Sciatic nerve (tissue), 2 donors: ENCODE measurements around the gene FUT6. TPM values are rescaled to one million over a fixed set of nuclear protein-coding genes. Genes with fewer than 3 reads are reported as not detected.
A peak's percentile ranks its signal among the peaks of the same experiment; 100 is the strongest.
"Not testable (repeated sequence)": the region's sequence is repeated elsewhere in the genome, so short reads cannot be mapped to it uniquely, and the experiment has no call there.

Experiments used
- ATAC-seq: fragments of 200-7000 bp; cut with Tn5 transposase; one replicate; pipeline ENCODE4 v1.9.1; 2020; ENCODE audit warnings: mild to moderate bottlenecking, moderate library complexity
- DNase-seq: peaks from one replicate; pipeline ENCODE4 v3.0.0-alpha.2; 2020; ENCODE audit warnings: low spot score
- intact Hi-C: fragments of 100-400 bp; cut with DNase I; formaldehyde crosslinking; loops from one replicate; pipeline ENCODE4 v1.14.2; 2022
- total RNA-seq: library from RNA; stranded (reverse); fragmentation: NEBNext Ultra II Directional; extraction: Animal tissue kit (Norgen Biotek cat#: 25700); gene quantifications from one replicate; pipeline ENCODE4 v1.2.1, GENCODE V29; 2021
- donor health status: DM: no; HTN: no; CAD: no.
- donor health status: DM: no; HTN: no; CAD: no.

Gene FUT6, protein sequence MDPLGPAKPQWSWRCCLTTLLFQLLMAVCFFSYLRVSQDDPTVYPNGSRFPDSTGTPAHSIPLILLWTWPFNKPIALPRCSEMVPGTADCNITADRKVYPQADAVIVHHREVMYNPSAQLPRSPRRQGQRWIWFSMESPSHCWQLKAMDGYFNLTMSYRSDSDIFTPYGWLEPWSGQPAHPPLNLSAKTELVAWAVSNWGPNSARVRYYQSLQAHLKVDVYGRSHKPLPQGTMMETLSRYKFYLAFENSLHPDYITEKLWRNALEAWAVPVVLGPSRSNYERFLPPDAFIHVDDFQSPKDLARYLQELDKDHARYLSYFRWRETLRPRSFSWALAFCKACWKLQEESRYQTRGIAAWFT
- not detected for total RNA-seq

DNA sequence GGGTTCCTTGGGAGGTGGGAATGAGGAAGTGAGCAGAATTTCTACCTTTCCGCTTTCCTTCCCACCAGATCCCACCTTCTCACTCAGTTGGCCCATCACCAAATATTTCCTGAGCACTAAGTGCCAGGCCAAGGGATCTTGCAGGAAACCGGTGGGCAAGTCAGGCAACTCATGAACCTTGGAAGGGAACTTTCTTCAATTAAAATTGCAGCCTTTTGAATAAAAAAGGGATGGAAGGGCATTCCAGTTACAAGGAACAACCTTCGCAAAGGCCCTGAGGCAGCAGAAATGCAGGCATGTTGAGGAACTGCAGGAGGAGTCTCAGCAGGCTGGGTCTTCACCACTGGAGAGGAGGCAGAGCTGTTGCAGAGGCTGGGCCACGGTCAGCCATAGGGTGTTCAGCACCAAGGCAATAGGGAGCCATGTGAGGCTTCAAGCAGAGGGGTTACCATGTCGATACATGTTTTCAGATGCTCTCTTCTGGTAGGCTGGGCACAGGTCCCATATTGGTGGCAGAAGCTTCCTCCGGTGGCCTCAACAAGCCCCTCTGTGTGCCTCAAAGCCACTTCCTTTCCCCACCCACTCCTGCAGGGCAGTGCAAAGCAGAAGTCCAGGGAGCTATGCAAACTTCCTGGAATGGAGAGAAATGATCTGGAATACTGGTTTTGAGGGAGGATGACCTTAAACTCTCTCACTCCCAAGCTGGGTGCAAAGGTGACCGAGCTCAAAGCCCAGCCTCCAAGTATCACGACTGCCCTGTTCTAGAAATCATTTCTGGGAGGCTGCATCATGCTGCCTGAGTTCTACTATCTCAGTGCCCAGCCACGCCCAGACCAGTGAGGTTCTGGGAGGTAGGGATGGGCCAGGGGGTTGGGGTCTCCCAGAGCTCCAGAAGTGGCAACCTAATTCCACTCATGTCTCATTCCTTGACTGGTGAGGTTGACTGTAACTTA lies at the start of gene FUT6:
TSS of gene FUT6 (minus strand) at position 638 of the 953 bp plus-strand sequence. CDS start 7,135 bp downstream, outside the sequence.
- ATAC-seq (no peak), DNase-seq (no peak)
- intact Hi-C loops = no loop called here

DNA sequence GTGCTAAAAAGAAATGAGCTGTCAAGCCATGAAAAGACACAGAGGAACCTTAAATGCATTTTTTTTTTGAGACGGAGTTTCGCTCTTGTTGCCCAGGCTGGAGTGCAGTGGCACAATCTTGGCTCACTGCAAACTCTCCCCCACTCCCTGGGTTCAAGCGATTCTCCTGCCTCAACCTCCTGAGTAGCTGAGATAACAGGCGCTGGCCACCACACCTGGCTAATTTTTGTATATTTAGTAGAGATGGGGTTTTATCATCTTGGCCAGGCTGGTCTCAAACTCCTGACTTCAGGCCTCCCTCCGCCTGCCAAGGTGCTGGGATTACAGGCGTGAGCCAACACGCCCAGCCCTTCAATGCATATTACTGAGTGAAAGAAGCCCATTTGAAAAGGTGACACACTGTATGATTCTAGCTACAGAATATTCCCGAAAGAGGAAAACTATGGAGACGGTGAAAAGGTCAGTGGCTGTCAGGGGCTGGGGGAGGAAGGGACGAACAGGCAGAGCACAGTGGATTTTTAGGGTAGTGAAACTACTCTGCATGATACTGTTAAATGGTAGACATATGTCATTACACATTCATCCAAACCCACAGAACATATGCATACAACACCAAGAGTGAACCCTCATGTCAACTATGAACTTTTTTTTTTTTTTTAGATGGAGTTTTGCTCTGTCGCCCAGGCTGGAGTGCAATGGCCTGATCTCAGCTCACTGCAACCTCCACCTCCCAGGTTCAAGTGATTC lies 44.7 kb upstream of the FUT6 start:
- intact Hi-C loops, ATAC-seq, DNase-seq: not testable (repeated sequence)

DNA sequence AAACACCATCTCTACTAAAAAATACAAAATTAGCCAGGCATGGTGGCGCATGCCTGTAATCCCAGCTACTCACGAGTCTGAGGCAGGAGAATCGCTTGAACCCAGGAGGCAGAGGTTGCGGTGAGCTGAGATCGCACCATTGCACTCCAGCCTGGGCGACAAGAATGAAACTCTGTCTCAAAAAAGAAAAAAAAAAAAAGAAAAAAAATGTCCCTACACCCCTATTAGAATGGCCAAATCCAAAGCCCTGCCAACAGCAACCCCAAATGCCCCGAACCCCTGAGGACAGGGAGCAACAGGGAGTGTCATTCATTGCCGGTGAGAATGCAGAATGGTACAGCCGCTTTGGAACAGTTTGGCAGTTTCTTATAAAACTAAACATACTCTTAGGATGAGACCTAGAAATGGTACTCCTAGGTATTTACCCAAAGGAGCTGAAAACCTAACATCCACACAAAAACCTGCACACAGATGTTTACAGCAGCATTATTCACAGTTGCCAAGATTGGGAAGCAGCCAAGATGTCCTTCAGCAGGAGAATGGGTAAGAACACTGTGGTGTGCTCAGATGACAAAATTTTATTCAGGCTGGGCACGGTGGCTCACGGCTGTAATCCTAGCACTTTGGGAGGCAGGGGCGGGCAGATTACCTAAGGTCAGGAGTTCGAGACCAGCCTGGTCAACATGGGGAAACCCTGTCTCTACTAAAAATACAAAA lies 43.8 kb upstream of the FUT6 start:
- intact Hi-C loops, ATAC-seq, DNase-seq: not testable (repeated sequence)

DNA sequence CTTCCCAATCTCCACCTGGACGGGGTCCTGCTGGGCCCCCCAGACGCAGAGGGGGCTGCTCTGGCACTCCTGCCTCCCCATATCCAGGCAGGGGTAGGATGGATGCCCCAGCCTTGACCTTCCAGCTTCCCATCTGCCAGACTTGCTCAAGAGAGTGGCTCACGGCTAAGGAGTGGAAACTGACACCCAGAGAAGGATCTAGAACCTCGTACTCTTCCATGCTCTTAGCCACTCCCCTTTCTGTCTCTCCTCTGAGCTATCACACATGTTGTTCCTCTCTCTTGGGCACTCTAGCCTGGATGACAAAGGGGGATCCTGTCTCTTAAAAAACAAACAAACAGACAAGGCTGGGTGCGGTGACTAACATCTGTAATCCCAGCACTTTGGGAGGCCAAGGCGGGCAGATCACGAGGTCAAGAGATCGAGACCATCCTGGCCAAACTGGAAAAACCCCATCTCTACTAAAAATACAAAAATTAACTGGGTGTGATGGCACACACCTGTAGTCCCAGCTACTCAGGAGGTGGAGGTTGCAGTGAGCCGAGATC lies 43.0 kb upstream of the FUT6 start:
- intact Hi-C loops = no loop called here
- no peak for DNase-seq
- ATAC-seq = no peak

DNA sequence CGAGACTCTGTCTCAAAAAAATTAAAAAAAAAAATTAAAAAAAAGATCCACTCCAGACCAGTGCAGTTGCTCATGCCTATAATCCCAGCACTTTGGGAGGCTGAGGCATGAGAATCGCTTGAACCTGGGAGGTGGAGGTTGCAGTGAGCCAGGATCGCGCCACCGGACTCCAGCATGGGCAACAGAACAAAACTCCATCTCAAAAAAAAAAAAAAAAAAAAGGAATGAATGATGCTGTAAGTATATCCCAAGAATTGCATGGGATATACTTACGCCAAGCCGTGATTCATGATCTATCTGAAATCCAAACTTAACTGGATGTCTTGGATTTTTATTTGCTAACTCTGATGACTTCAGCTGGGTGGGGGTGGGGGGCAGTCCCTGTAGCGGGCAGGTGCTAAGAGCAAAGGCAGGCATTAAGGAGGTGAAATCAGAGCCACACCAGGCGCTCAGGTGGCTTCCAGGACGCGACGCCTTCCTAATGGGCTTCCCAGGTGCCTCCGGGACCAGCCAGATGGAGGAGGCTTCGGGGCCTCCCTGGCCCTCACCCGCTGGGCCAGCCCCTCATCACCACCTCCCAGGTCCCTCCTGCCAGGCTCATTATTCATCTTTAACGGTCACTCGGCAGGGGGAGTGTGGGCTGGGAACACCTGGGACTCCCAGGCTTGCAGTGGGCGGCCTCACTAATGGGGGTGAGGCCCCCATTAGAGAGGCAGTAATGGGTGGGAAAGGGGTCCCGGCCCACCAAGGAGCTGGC lies 42.2 kb upstream of the FUT6 start:
- ATAC-seq = no peak
- intact Hi-C loops = no loop called here
- DNase-seq = no peak

DNA sequence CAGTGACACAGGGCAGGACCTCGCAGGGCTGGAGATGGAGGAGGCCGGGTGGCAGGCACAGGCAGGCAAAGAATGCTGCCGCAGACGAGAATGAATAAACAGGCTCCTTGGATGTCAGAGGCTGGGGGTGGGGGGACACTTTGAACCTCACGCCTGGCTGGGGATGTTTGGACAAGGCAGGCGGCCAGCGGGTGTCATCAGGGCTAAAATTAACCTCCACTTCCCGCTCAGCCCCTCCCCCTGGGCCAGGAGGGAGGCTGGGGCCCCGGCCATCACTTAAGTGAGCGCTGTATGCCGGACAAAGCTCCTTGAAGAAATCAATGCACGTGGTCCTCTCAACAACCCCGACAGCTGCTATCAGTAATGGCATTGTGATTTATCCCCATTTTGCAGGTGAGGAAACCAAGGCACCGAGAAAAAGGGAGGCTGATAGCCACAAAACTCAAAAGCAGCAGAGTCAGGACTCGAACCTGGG lies 41.1 kb upstream of the FUT6 start:
- DNase-seq (no peak), ATAC-seq (peak; percentile 20)
- intact Hi-C loops = no loop called here

DNA sequence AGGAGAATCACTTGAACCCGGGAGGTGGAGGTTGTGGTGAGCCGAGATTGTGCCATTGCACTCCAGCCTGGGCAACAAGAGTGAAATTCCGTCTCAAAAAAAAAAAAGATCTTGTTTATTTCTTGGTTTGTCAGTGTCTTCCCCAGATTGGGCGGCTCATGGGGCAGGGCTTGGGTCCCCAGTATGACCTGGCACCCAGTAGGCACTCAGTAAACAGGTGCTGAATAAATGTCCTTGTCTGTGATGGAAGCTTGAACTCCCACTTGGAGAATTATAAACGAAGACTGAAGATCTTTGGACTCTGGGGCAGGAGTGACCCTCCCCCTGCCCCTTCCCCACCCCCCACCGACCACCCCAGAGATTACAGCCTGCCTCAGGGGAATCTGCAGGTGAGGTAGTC lies 40.7 kb upstream of the FUT6 start:
- no peak for DNase-seq

DNA sequence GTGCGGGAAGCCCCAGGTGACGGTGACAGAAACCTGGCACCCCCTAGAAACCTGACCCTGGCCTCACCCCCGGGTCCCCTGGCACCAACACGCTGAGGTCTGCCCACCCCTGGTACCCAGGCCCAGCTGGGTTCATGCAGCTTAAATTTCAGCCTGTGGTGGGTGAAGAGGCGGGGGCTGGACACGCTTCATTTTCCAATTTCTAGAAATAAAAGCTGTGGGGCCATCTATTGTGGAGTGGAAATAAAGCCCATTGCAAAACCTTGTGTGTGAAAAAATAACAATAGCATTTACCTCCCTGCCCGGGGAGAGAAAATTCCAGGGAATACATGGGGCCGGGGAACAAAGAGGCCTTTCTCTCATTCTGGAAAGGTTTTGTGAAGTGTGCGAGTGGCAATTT lies 38.4 kb upstream of the FUT6 start:
- ATAC-seq (no peak), DNase-seq (no peak)
- intact Hi-C loops = no loop called here

More for the DNA sequence above, 40.7 kb upstream of the FUT6 start:
- intact Hi-C loops = no loop called here
- ATAC-seq = no peak

DNA sequence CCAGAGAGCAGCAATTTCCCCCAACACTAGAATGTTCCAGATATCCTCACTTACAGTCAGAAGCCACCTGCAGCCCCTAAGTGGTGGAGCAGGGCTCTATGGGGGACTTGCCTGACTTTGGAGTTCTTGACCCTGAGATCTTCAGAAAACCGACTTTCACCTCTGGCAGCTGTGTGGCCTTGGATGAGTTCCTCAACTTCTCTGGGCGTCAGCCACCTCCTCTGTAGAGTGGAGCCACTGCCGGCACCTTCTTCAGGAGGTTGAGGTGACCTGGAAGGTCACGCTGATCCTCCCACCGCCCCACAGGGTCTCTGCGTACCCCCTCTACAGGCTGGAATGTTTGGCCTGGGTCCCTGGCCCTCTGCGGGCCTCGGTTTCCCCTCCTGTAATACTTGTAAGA lies 37.9 kb upstream of the FUT6 start:
- intact Hi-C loops = no loop called here
- ATAC-seq = no peak
- no peak for DNase-seq

DNA sequence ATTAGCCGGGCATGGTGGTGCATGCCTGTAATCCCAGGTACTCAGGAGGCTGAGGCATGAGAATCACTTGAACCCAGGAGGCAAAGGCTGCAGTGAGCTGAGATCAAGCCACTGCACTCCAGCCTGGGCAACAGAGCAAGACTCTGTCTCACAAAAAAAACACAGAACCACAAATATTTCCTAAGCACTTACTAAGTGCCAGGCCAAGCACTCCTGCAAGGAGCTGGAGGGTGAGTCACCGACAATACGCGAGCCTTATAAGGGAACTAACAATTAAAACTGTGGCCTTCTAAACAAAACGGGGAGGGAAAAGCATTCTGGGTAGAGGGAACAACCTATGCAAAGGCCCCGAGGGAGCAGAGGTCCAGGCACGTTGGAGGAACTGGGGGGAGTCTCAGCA lies 35.0 kb upstream of the FUT6 start:
- intact Hi-C loops, DNase-seq, ATAC-seq: not testable (repeated sequence)

DNA sequence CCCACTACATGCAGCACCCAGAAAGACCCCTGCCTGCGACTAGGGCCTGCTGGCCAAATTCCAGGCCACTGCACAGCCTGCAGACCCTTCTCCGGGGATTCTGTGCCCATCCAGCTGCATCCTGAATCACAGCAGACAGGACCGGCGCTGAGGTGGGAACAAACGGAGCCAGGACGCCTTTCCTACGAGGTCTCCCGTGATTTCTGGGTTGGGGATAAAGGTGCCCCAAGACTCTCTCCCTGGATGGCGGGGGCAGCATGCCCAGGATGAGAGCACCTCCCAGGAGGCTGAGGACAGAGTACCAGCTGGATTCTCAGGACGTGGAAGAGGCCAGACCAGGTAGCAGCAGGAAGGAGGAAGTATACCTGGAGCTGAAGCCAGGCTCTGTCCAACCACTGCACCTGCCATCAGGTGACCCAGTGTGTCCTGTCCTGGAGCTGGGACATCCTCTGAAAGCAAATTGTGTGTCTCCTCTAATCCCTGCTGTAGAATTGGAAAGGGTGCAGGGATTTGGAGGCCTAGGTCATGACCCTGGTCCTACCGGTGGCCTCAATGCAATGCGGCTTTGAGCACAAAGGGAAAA lies 34.2 kb upstream of the FUT6 start:
- ATAC-seq (no peak), DNase-seq (no peak)
- intact Hi-C loops = no loop called here

DNA sequence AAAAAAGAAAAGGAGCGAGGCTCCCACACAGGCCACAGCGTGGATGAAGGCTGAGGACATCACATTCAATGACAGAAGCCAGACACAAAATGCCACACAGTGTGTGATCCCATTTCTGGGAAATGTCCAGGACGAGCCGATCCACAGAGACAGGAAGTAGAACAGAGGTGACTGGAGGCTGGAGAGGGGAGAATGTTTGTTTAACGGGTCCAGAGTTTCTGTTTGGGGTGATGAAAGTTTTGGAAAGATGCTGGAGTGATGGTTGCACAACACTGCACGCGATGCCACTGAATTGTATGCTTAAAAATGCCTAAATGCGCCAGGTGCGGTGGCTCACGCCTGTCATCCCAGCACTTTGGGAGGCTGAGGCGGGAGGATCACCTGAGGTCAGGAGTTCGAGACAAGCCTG lies 31.5 kb upstream of the FUT6 start:
- intact Hi-C loops = no loop called here
- ATAC-seq = no peak

DNA sequence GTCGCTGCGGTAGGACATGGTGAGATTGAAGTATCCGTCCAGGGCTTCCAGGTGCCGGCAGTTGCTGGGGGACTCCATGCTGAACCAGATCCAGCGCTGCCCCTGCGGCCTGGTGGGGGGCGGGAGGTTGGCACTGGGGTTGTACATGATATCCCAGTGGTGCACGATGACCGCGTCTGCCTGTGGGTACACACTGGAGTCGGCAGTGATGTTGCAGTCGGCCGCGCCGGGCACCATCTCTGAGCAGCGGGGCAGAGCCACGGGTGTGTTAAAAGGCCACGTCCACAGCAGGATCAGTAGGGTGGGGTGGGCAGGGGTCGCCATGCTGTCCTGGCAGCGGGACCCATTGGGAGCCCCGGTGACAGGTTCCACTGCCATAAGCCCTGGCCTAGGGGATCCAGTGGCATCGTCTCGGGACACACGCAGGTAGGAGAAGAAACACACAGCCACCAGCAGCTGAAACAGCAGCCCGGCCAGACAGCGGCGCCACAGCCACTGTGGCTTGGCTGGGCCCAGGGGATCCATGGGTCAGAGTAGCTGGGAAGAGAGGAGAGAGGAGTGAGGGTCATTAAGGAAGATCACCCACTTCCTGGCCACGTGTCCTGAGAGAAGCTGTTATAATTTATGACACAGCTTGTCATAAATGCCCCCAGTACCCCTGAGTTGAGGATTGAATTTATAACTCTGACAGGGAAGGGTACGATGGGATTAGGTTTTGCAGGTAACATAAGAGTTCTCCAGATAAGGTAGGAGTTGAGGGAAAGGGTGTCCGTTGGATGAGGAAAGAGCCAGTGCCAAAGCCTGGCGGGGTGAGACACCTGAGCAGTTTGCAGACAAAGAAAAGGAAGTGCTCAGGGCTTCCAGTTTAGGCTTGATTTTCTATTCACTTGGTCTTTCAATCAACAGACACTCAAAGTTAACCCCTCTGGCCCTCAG lies 28.0 kb upstream of the FUT6 start:
- intact Hi-C loops = no loop called here
- DNase-seq (no peak), ATAC-seq (no peak)

More for the DNA sequence above, 31.5 kb upstream of the FUT6 start:
- DNase-seq = no peak

DNA sequence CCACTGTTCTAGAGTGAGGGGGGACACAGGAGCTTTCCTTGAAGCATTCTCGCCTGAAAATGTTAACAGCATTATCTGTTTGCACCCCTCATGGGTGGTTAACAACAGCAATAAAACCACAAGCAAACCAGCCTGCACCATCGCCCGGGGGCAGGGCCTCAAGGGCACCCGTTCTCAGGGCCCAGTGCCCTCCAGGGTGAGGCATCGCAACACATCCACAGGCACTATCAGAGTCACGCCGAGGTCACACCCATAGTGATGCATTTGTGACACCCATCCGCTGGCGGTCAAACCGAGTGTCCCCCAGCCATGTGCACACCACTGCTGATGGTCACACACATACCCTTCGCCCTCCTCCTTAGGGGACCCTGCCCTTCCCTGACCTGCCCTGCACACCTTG lies 26.3 kb upstream of the FUT6 start:
- DNase-seq (no peak), ATAC-seq (no peak)
- intact Hi-C loops = no loop called here

DNA sequence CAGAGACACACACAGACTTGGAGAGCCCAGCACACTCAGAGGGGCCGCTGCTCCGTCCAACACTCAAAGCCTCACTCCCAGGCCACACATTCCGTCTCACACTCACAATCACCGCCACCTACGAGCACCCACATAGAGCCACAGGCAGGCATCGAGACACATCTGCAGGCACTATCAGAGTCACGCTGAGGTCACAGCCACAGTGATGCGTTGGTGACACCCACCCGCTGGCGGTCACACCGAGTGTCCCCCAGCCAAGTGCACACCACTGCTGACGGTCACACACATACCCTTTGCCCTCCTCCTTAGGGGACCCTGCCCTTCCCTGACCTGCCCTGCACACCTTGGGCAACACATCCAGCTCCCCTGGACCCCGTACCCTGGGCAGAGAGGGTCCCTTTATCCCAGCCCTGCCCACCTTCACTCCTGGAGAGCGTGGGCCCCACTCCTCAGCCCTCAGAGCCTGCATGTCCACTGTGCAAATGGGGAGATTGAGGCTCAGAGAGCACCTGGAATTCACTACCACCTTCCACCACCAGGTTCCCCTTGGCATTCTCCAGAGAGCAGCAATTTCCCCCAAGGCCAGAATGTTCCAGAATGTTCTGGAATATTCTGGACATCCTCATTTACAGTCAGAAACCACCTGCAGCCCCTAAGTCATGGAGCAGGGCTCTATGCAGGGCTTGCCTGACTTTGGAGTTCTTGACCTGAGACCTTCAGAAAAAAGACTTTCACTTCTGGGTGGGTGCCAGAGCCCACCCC lies 25.4 kb upstream of the FUT6 start:
- DNase-seq (no peak), ATAC-seq (no peak)
- intact Hi-C loops = no loop called here
